H9 (cell line): ENCODE data around the gene VAPA. TPM values are rescaled to one million over a fixed set of nuclear protein-coding genes. Genes with fewer than 3 reads are reported as not detected.

Experiments used
- DNase-seq: peaks from one replicate; pipeline ENCODE4 v3.0.0-alpha.2; 2017
- H2AFZ ChIP-seq: one replicate; pipeline ENCODE4 v1.6.1; 2013; ENCODE audit warnings: mild to moderate bottlenecking, low read length, control low read depth, moderate library complexity
- H2AK5ac ChIP-seq: 2 replicates; pipeline ENCODE4 v1.6.1; 2013; ENCODE audit warnings: low read length, control low read depth, mixed read lengths; ENCODE audit not compliant: insufficient read length
- H2BK120ac ChIP-seq: one replicate; pipeline ENCODE4 v1.6.1; 2013; ENCODE audit warnings: low read depth, mild to moderate bottlenecking, low read length, control low read depth, inconsistent platforms; ENCODE audit not compliant: poor library complexity, severe bottlenecking
- H2BK12ac ChIP-seq: 2 replicates; pipeline ENCODE4 v1.6.1; 2013; ENCODE audit warnings: low read length, control low read depth, mixed read lengths, low read depth; ENCODE audit not compliant: insufficient read length
- H2BK15ac ChIP-seq: 2 replicates; pipeline ENCODE4 v1.6.1; 2013; ENCODE audit warnings: low read depth, low read length, control low read depth
- H2BK20ac ChIP-seq: one replicate; pipeline ENCODE4 v1.6.1; 2013; ENCODE audit warnings: low read depth, mild to moderate bottlenecking, low read length, control low read depth, inconsistent platforms; ENCODE audit not compliant: poor library complexity, severe bottlenecking
- H2BK5ac ChIP-seq: 2 replicates; pipeline ENCODE4 v1.6.1; 2013; ENCODE audit warnings: low read length, control low read depth, mixed read lengths; ENCODE audit not compliant: insufficient read length
- H3K14ac ChIP-seq: 2 replicates; pipeline ENCODE4 v1.6.1; 2013; ENCODE audit warnings: low read length, control low read depth; ENCODE audit not compliant: insufficient read depth
- H3K18ac ChIP-seq: 2 replicates; pipeline ENCODE4 v1.6.1; 2013; ENCODE audit warnings: low read depth, mild to moderate bottlenecking, mixed read lengths, low read length, control low read depth; ENCODE audit not compliant: insufficient read length
- H3K23ac ChIP-seq: 2 replicates; pipeline ENCODE4 v1.6.1; 2013; ENCODE audit warnings: low read length, control low read depth, mixed read lengths, low read depth; ENCODE audit not compliant: insufficient read length
- H3K23me2 ChIP-seq: 2 replicates; pipeline ENCODE4 v1.6.1; 2013; ENCODE audit warnings: low read depth, mild to moderate bottlenecking, mixed read lengths, low read length, control low read depth; ENCODE audit not compliant: insufficient read length, poor library complexity, severe bottlenecking
- H3K27ac ChIP-seq: 2 replicates; pipeline ENCODE4 v1.5.1; 2013; ENCODE audit warnings: low read length, control low read depth, mixed read lengths, low read depth; ENCODE audit not compliant: insufficient read length
- H3K27me3 ChIP-seq: 2 replicates; pipeline ENCODE4 v1.6.1; 2013; ENCODE audit warnings: low read length, control low read depth, inconsistent platforms; ENCODE audit not compliant: insufficient read depth
- H3K4ac ChIP-seq: 2 replicates; pipeline ENCODE4 v1.6.1; 2013; ENCODE audit warnings: low read depth, mild to moderate bottlenecking, control low read depth, inconsistent platforms, low read length, moderate library complexity
- H3K4me1 ChIP-seq: 2 replicates; pipeline ENCODE4 v1.6.1; 2013; ENCODE audit warnings: low read length, control low read depth, inconsistent platforms; ENCODE audit not compliant: insufficient read depth
- H3K4me2 ChIP-seq: 2 replicates; pipeline ENCODE4 v1.6.1; 2013; ENCODE audit warnings: low read length, control low read depth, mixed read lengths; ENCODE audit not compliant: insufficient read length, insufficient read depth
- H3K56ac ChIP-seq: 2 replicates; pipeline ENCODE4 v1.6.1; 2013; ENCODE audit warnings: low read depth, mild to moderate bottlenecking, mixed read lengths, low read length, control low read depth; ENCODE audit not compliant: insufficient read length
- H3K79me1 ChIP-seq: 2 replicates; pipeline ENCODE4 v1.6.1; 2013; ENCODE audit warnings: low read depth, mild to moderate bottlenecking, moderate library complexity, low read length, control low read depth, inconsistent platforms; ENCODE audit not compliant: insufficient read depth, poor library complexity, severe bottlenecking
- H3K79me2 ChIP-seq: 2 replicates; pipeline ENCODE4 v1.6.1; 2013; ENCODE audit warnings: low read length, control low read depth, inconsistent platforms; ENCODE audit not compliant: insufficient read depth
- H3K9ac ChIP-seq: 2 replicates; pipeline ENCODE4 v1.6.1; 2013; ENCODE audit warnings: low read length, control low read depth, mixed read lengths; ENCODE audit not compliant: insufficient read length; ENCODE audit errors: extremely low read depth
- H3K9me3 ChIP-seq: one replicate; pipeline ENCODE4 v1.6.1; 2013; ENCODE audit warnings: low read depth, low read length, inconsistent platforms; ENCODE audit not compliant: control insufficient read depth
- H3T11ph ChIP-seq: one replicate; pipeline ENCODE4 v1.6.1; 2013; ENCODE audit warnings: mild to moderate bottlenecking, low read length, control low read depth, inconsistent platforms
- H4K20me1 ChIP-seq: one replicate; pipeline ENCODE4 v1.6.1; 2013; ENCODE audit not compliant: control insufficient read depth, insufficient read length, insufficient read depth
- H4K5ac ChIP-seq: 2 replicates; pipeline ENCODE4 v1.6.1; 2013; ENCODE audit warnings: low read depth, mild to moderate bottlenecking, mixed read lengths, low read length, control low read depth; ENCODE audit not compliant: insufficient read length
- H4K8ac ChIP-seq: replicated peaks from 2 replicates; pipeline ENCODE4 v1.6.1; 2013; ENCODE audit warnings: low read length, control low read depth, mixed read lengths, low read depth; ENCODE audit not compliant: insufficient read length
- H4K91ac ChIP-seq: 2 replicates; pipeline ENCODE4 v1.6.1; 2013; ENCODE audit warnings: low read depth, mild to moderate bottlenecking, moderate library complexity, mixed read lengths, low read length, control low read depth; ENCODE audit not compliant: insufficient read length
- H3K27ac Mint-ChIP-seq, 3 experiments: 2 replicates in 2 of 3; 3 replicates in 1 of 3; pipeline ENCODE4 v1.8.0; 2020 to 2021; ENCODE audit warnings: mixed read lengths in 3 of 3, mild to moderate bottlenecking in 1 of 3, moderate library complexity in 1 of 3
- H3K27me3 Mint-ChIP-seq: 2 replicates; pipeline ENCODE4 v1.8.0; 2021; ENCODE audit warnings: low read depth, mild to moderate bottlenecking, moderate library complexity, mixed read lengths
- H3K36me3 Mint-ChIP-seq, 3 experiments: 2 replicates in 2 of 3; 3 replicates in 1 of 3; pipeline ENCODE4 v1.8.0; 2020 to 2021; ENCODE audit warnings: low read depth in 3 of 3, mixed read lengths in 3 of 3; ENCODE audit not compliant: insufficient read depth in 1 of 3
- H3K4me1 Mint-ChIP-seq, 2 experiments: 2 replicates each; pipeline ENCODE4 v1.8.0; 2020; ENCODE audit warnings: mixed read lengths in 2 of 2
- H3K4me3 Mint-ChIP-seq, 2 experiments: 2 replicates in 1 of 2; 3 replicates in 1 of 2; pipeline ENCODE4 v1.8.0; 2020 to 2021; ENCODE audit warnings: mild to moderate bottlenecking in 2 of 2, mixed read lengths in 2 of 2, moderate library complexity in 1 of 2
- H3K9me3 Mint-ChIP-seq, 2 experiments: 2 replicates in 1 of 2; 3 replicates in 1 of 2; pipeline ENCODE4 v1.8.0; 2020; ENCODE audit warnings: mild to moderate bottlenecking in 2 of 2, mixed read lengths in 2 of 2, moderate library complexity in 1 of 2
- CTCF ChIP-seq: fragments of 200-600 bp; sonication (generic); conservative IDR thresholded peaks from 3 replicates; pipeline ENCODE4 v1.8.0; 2021; ENCODE audit warnings: antibody characterized with exemption, mild to moderate bottlenecking
- WGBS: extraction: QIAGEN DNeasy Blood & Tissue Kit; methylation state at CpG from one replicate; pipeline ENCODE4 v1.1.7; 2013; ENCODE audit warnings: missing lambda C conversion rate, low lambda C conversion rate, mixed read lengths; ENCODE audit not compliant: insufficient read length; ENCODE audit errors: extremely low coverage; 5-methylcytosine and 5-hydroxymethylcytosine counted together
- total RNA-seq: library from RNA; stranded (reverse); gene quantifications from 2 replicates; pipeline ENCODE4 v1.2.1, GENCODE V29; 2021

Gene VAPA
- total RNA-seq, 1 experiment from 2014 or later, result 141 TPM

GRCh38 chr18:9991011-9992000, 77.5 kb downstream of the VAPA start:
- Histone ChIP-seq H3K56ac (no peak overlapping the region), H3T11ph (no peak overlapping the region), H3K23me2 (no peaks in the 10 kb centered on the region), H3K9me3 (no peaks in the 10 kb centered on the region), H3K18ac (no peak overlapping the region), H3K4ac (no peak overlapping the region), H3K14ac (no peak overlapping the region), H3K4me1 (no peaks in the 10 kb centered on the region), H2BK15ac (no peak overlapping the region), H2BK5ac (no peak overlapping the region), H3K4me2 (no peak overlapping the region), H3K79me1 (no peaks in the 10 kb centered on the region), H3K23ac (no peak overlapping the region), H4K8ac (no peak overlapping the region), H4K20me1 (no peaks in the 10 kb centered on the region), H2BK20ac (no peak overlapping the region), H2AFZ (no peak overlapping the region), H3K9ac (no peak overlapping the region), H4K5ac (no peak overlapping the region), H2BK12ac (no peak overlapping the region), H2BK120ac (no peak overlapping the region), H3K27me3 (no peaks in the 10 kb centered on the region), H3K27ac (no peak overlapping the region), H4K91ac (no peak overlapping the region), H2AK5ac (no peak overlapping the region), H3K79me2 (no peaks in the 10 kb centered on the region)
- Mint-ChIP-seq H3K27me3 (peaks cover 5% of the 10 kb centered on the region), H3K27ac (no peak overlapping the region; a peak in 1 of 7 replicates), H3K4me1 (peaks cover 0 to 4% of the 10 kb centered on the region in 2 experiments; a peak in 1 of 4 replicates), H3K36me3 (no peaks in the 10 kb centered on the region), H3K4me3 (no peak overlapping the region), H3K9me3 (no peaks in the 10 kb centered on the region)
- TF ChIP-seq CTCF, result no peak
- DNase-seq, result no peak
- WGBS, result no CpG with 5 or more reads among the region's 29 CpGs
